H4 (cell line): ENCODE results near the gene R3HDM4. TPM values are rescaled to one million over a fixed set of nuclear protein-coding genes. Genes with fewer than 3 reads are reported as not detected.
A peak's percentile ranks its signal among the peaks of the same experiment; 100 is the strongest.

Source experiments
- DNase-seq: peaks from one replicate; pipeline ENCODE4 v3.0.0-alpha.2; 2015; ENCODE audit warnings: low spot score
- total RNA-seq: library from RNA; depleted of rRNA; stranded (reverse); fragments of >200 nt; shearing (Covaris generic); gene quantifications from 2 replicates; pipeline ENCODE4 v1.2.3, GENCODE V29; 2014

R3HDM4 gene
- total RNA-seq, 1 experiment from 2014 or later, result 26.8 TPM

- no peak for DNase-seq
Observed at GRCh38 chr19:917323-918151, 4.5 kb upstream of the R3HDM4 start, which contains the start of gene KISS1R. Gene KISS1R (plus strand): TSS chr19:917333. CDS start chr19:917503, 170 bp downstream.

GRCh38 chr19:916645-917322 lies 3.8 kb upstream of the R3HDM4 start:
- DNase-seq, result no peak

- DNase-seq, result no peak
Observed at GRCh38 chr19:912181-913079, 589 bp downstream of the R3HDM4 start.

GRCh38 chr19:911197-912033 lies 1.6 kb downstream of the R3HDM4 start:
- no peak for DNase-seq

- DNase-seq, result no peak
Observed at GRCh38 chr19:907183-907853, 5.7 kb downstream of the R3HDM4 start.

GRCh38 chr19:906480-906879 lies 6.5 kb downstream of the R3HDM4 start:
- no peak for DNase-seq

GRCh38 chr19:904545-904944 lies 8.5 kb downstream of the R3HDM4 start:
- no peak for DNase-seq

- DNase-seq, result peak; percentile 40
Observed at GRCh38 chr19:903266-903797, 9.7 kb downstream of the R3HDM4 start.

- no peak for DNase-seq
Observed at GRCh38 chr19:902446-903226, 10.4 kb downstream of the R3HDM4 start.

GRCh38 chr19:902093-902370 lies 11.0 kb downstream of the R3HDM4 start:
- DNase-seq, result no peak

- no peak for DNase-seq
Observed at GRCh38 chr19:901216-902092, 11.6 kb downstream of the R3HDM4 start.

- DNase-seq, result no peak
Observed at GRCh38 chr19:900302-901111, 12.5 kb downstream of the R3HDM4 start.

- DNase-seq, result no peak
Observed at GRCh38 chr19:900043-900301, 13.0 kb downstream of the R3HDM4 start.

GRCh38 chr19:899336-900042 lies 13.5 kb downstream of the R3HDM4 start:
- DNase-seq, result no peak

- DNase-seq, result no peak
Observed at GRCh38 chr19:898663-899062, 14.4 kb downstream of the R3HDM4 start.

- no peak for DNase-seq
Observed at GRCh38 chr19:897442-898039, 15.5 kb downstream of the R3HDM4 start.

- no peak for DNase-seq
Observed at GRCh38 chr19:896999-897398, 16.0 kb downstream of the R3HDM4 start.
